Neural progenitor cell (in vitro differentiated cells): Measurements from ENCODE around the gene RAB40B. TPM values are rescaled to one million over a fixed set of nuclear protein-coding genes. Genes with fewer than 3 reads are reported as not detected.

Experiments used
- DNase-seq: peaks from one replicate; pipeline ENCODE4 v3.0.0-alpha.2; 2016; ENCODE audit warnings: low spot score
- H2AFZ ChIP-seq: fragments of 200-600 bp; sonication (generic); replicated peaks from 2 replicates; pipeline ENCODE4 v1.6.1; 2016; ENCODE audit warnings: antibody characterized with exemption
- H3F3A ChIP-seq: fragments of 200-600 bp; sonication (generic); 2 replicates; pipeline ENCODE4 v1.6.1; 2016; ENCODE audit warnings: antibody characterized with exemption, low read depth
- H3K27ac ChIP-seq: fragments of 200-600 bp; sonication (generic); 2 replicates; pipeline ENCODE4 v1.5.1; 2016; ENCODE audit warnings: mild to moderate bottlenecking
- H3K27me3 ChIP-seq: fragments of 200-600 bp; sonication (generic); 2 replicates; pipeline ENCODE4 v1.6.1; 2016; ENCODE audit warnings: mild to moderate bottlenecking, moderate library complexity
- H3K36me3 ChIP-seq: fragments of 200-600 bp; sonication (generic); 2 replicates; pipeline ENCODE4 v1.5.1; 2016
- H3K4me1 ChIP-seq: fragments of 200-600 bp; sonication (generic); 2 replicates; pipeline ENCODE4 v1.6.1; 2016; ENCODE audit warnings: mixed run types
- H3K4me2 ChIP-seq: fragments of 200-600 bp; sonication (generic); 2 replicates; pipeline ENCODE4 v1.6.1; 2016
- H3K4me3 ChIP-seq: fragments of 200-600 bp; sonication (generic); 2 replicates; pipeline ENCODE4 v1.5.1; 2016
- H3K79me2 ChIP-seq: fragments of 200-600 bp; sonication (generic); 2 replicates; pipeline ENCODE4 v1.6.1; 2016; ENCODE audit warnings: low read depth
- H3K9ac ChIP-seq: fragments of 200-600 bp; sonication (generic); 2 replicates; pipeline ENCODE4 v1.6.1; 2016
- H3K9me3 ChIP-seq: fragments of 200-600 bp; sonication (generic); 2 replicates; pipeline ENCODE4 v1.5.1; 2016; ENCODE audit warnings: low read depth
- H4K20me1 ChIP-seq: fragments of 200-600 bp; sonication (generic); 2 replicates; pipeline ENCODE4 v1.6.1; 2016; ENCODE audit warnings: low read depth
- H3K27ac Mint-ChIP-seq: 3 replicates; pipeline ENCODE4 v1.8.0; 2021; ENCODE audit warnings: mixed read lengths
- H3K27me3 Mint-ChIP-seq: 2 replicates; pipeline ENCODE4 v1.8.0; 2022; ENCODE audit warnings: low read depth, mild to moderate bottlenecking, inconsistent platforms, moderate library complexity, mixed read lengths; ENCODE audit not compliant: insufficient read depth
- H3K36me3 Mint-ChIP-seq: 3 replicates; pipeline ENCODE4 v1.8.0; 2021; ENCODE audit warnings: mixed read lengths
- H3K4me1 Mint-ChIP-seq: 3 replicates; pipeline ENCODE4 v1.8.0; 2021; ENCODE audit warnings: mixed read lengths
- H3K4me3 Mint-ChIP-seq: 3 replicates; pipeline ENCODE4 v1.8.0; 2021; ENCODE audit warnings: mild to moderate bottlenecking, moderate library complexity, mixed read lengths
- H3K9me3 Mint-ChIP-seq: 3 replicates; pipeline ENCODE4 v1.8.0; 2020; ENCODE audit warnings: mixed read lengths
- EZH2 ChIP-seq: fragments of 200-600 bp; sonication (generic); IDR thresholded peaks from 2 replicates; pipeline ENCODE4 v1.6.1; 2017; ENCODE audit warnings: antibody characterized with exemption, mild to moderate bottlenecking, moderate library complexity
- EZH2phosphoT487 ChIP-seq: fragments of 200-600 bp; sonication (generic); IDR thresholded peaks from 2 replicates; pipeline ENCODE4 v1.6.1; 2017; ENCODE audit warnings: antibody characterized with exemption
- total RNA-seq: library from RNA; depleted of rRNA; stranded (reverse); fragments of >200 nt; gene quantifications from 2 replicates; pipeline ENCODE4 v1.2.3, GENCODE V29; 2015; ENCODE audit warnings: low replicate concordance
- TF ChIP-seq, protein P1 (sequence below): fragments of 200-600 bp; sonication (generic); IDR thresholded peaks from 2 replicates; pipeline ENCODE4 v1.5.1; 2017; ENCODE audit warnings: antibody characterized with exemption, mild to moderate bottlenecking

RAB40B gene
- total RNA-seq, 1 donor from 2014 or later: 5.6 TPM

DNA sequence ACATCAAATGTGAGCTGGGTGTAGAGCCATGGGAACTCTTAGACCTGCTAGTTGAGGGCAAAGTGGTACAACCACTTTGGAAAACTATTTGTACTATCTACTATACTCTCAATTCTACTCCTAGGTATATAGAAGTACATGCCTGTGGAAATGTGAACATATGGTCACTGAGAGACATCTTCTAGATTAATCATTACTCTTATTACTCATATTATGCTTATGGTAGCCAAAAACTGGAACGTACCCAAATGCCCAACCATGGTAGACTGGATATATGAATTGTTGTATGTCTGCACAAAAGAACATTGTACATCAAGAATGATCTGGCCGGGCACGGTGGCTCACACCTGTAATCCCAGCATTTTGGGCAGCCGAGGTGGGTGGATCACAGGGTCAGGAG is 53.0 kb downstream of the RAB40B start:
- no peak overlapping the region for H3K27ac Mint-ChIP-seq
- H3K27ac ChIP-seq: no peak overlapping the region
- H3K79me2 ChIP-seq: peaks cover 74% of the 10 kb centered on the region
- no peak for DNase-seq
- no peaks in the 10 kb centered on the region for H3K9me3 Mint-ChIP-seq
- H3K4me2 ChIP-seq: no peak overlapping the region
- H3K27me3 Mint-ChIP-seq: peaks cover 5% of the 10 kb centered on the region
- H3K4me1 Mint-ChIP-seq: peaks cover 16% of the 10 kb centered on the region
- H3K4me1 ChIP-seq: peaks cover 6% of the 10 kb centered on the region
- H3K27me3 ChIP-seq: no peaks in the 10 kb centered on the region
- no peak for TF ChIP-seq EZH2phosphoT487
- no peak for TF ChIP-seq EZH2
- TF ChIP-seq, protein P1, sequence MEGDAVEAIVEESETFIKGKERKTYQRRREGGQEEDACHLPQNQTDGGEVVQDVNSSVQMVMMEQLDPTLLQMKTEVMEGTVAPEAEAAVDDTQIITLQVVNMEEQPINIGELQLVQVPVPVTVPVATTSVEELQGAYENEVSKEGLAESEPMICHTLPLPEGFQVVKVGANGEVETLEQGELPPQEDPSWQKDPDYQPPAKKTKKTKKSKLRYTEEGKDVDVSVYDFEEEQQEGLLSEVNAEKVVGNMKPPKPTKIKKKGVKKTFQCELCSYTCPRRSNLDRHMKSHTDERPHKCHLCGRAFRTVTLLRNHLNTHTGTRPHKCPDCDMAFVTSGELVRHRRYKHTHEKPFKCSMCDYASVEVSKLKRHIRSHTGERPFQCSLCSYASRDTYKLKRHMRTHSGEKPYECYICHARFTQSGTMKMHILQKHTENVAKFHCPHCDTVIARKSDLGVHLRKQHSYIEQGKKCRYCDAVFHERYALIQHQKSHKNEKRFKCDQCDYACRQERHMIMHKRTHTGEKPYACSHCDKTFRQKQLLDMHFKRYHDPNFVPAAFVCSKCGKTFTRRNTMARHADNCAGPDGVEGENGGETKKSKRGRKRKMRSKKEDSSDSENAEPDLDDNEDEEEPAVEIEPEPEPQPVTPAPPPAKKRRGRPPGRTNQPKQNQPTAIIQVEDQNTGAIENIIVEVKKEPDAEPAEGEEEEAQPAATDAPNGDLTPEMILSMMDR: no peak
- no peaks in the 10 kb centered on the region for H3K36me3 ChIP-seq
- no peak overlapping the region for H3K9ac ChIP-seq
- peaks cover 71% of the 10 kb centered on the region for H4K20me1 ChIP-seq
- peaks cover 9% of the 10 kb centered on the region for H3F3A ChIP-seq
- H3K4me3 ChIP-seq: no peak overlapping the region
- peaks cover 8% of the 10 kb centered on the region for H3K36me3 Mint-ChIP-seq
- H3K9me3 ChIP-seq: no peaks in the 10 kb centered on the region
- peak overlapping the region; percentile 91 for H3K4me3 Mint-ChIP-seq
- no peak overlapping the region for H2AFZ ChIP-seq

DNA sequence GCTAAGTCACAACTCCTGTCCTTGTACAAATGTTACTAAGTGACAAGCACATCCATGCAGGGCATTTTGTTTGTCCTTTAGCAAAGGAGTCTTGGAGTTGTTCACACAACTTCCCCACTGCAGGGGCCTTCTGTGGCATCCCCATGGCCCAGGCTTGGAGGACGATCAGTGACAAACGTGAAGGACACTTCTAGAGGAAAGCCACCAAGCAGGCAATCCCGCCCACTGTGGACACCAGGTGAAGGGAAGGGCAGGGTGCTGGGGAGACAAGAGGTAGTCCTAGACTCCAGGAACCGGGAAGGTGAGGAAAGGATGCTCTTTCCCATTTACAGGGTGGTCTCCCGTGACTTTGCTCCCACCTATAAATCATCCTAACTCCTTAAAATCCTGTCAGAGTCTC is 54.4 kb downstream of the RAB40B start:
- H3K4me1 ChIP-seq: peaks cover 6% of the 10 kb centered on the region
- H3K79me2 ChIP-seq: peaks cover 87% of the 10 kb centered on the region
- Mint-ChIP-seq H3K27ac (no peak overlapping the region), H3K4me3 (no peak overlapping the region), H3K9me3 (no peaks in the 10 kb centered on the region), H3K36me3 (peaks cover 11% of the 10 kb centered on the region), H3K27me3 (peaks cover 2% of the 10 kb centered on the region), H3K4me1 (peaks cover 13% of the 10 kb centered on the region)
- no peaks in the 10 kb centered on the region for H3K27me3 ChIP-seq
- H2AFZ ChIP-seq: no peak overlapping the region
- H4K20me1 ChIP-seq: peaks cover 82% of the 10 kb centered on the region
- TF ChIP-seq EZH2 (no peak), EZH2phosphoT487 (no peak)
- TF ChIP-seq, protein P1: no peak
- DNase-seq: no peak
- H3K9me3 ChIP-seq: no peaks in the 10 kb centered on the region
- H3K4me3 ChIP-seq: no peak overlapping the region
- H3K36me3 ChIP-seq: no peaks in the 10 kb centered on the region
- H3K27ac ChIP-seq: no peak overlapping the region
- no peak overlapping the region for H3K9ac ChIP-seq
- no peak overlapping the region for H3K4me2 ChIP-seq
- peaks cover 9% of the 10 kb centered on the region for H3F3A ChIP-seq

DNA sequence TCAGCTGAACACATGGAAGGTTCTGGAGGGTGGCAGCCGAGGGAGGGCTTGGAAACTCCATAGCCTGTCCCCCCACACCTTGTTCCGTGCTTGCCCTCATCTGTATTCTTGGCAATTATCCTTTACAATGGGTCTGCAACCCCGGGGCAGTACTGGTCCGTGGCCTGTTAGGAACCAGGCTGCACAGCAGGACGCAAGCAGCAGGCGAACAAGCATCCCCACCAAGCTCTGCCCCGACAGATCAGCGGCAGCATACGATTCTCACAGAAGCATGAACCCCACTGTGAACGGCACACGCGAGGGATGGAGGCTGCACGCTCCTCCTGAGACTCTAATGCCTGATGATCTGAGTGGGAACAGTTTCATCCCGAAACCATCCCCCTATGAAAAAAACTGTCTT is 56.5 kb downstream of the RAB40B start:
- H3K27me3 ChIP-seq: no peaks in the 10 kb centered on the region
- peaks cover 6% of the 10 kb centered on the region for H3K4me1 ChIP-seq
- no peaks in the 10 kb centered on the region for H3K9me3 ChIP-seq
- peaks cover 18% of the 10 kb centered on the region for H3K4me1 Mint-ChIP-seq
- H3K27me3 Mint-ChIP-seq: peaks cover 2% of the 10 kb centered on the region
- H3K36me3 ChIP-seq: no peaks in the 10 kb centered on the region
- H3K36me3 Mint-ChIP-seq: peaks cover 18% of the 10 kb centered on the region
- no peak overlapping the region for H2AFZ ChIP-seq
- no peaks in the 10 kb centered on the region for H3F3A ChIP-seq
- no peak overlapping the region for H3K4me3 ChIP-seq
- no peak overlapping the region for H3K9ac ChIP-seq
- H4K20me1 ChIP-seq: peaks cover 91% of the 10 kb centered on the region
- no peak overlapping the region for H3K27ac Mint-ChIP-seq
- DNase-seq: no peak
- peaks cover 2% of the 10 kb centered on the region for H3K9me3 Mint-ChIP-seq
- no peak overlapping the region for H3K4me3 Mint-ChIP-seq
- TF ChIP-seq EZH2 (no peak), EZH2phosphoT487 (no peak)
- TF ChIP-seq, protein P1: no peak
- no peak overlapping the region for H3K27ac ChIP-seq
- peaks cover 98% of the 10 kb centered on the region for H3K79me2 ChIP-seq
- H3K4me2 ChIP-seq: no peak overlapping the region
